Trophoblast cell (in vitro differentiated cells and primary cell): ENCODE measurements around the gene TACC2.

Experiments used
- DNase-seq, 2 donors: peaks; one replicate each; pipeline ENCODE4 v3.0.0-alpha.2; 2016
- H2AFZ ChIP-seq: 2 replicates; pipeline ENCODE4 v1.6.1; 2013; ENCODE audit warnings: low read length, moderate library complexity, mild to moderate bottlenecking; ENCODE audit not compliant: insufficient read depth, poor library complexity
- H2AK5ac ChIP-seq: 2 replicates; pipeline ENCODE4 v1.6.1; 2013; ENCODE audit warnings: mild to moderate bottlenecking, low read length
- H2BK120ac ChIP-seq: 2 replicates; pipeline ENCODE4 v1.6.1; 2013; ENCODE audit warnings: low read length, mild to moderate bottlenecking, moderate library complexity; ENCODE audit not compliant: insufficient read depth, poor library complexity
- H2BK12ac ChIP-seq: 2 replicates; pipeline ENCODE4 v1.6.1; 2013; ENCODE audit warnings: mild to moderate bottlenecking, low read length, moderate library complexity
- H2BK5ac ChIP-seq: 2 replicates; pipeline ENCODE4 v1.6.1; 2013; ENCODE audit warnings: low read length, low read depth, moderate library complexity, mild to moderate bottlenecking; ENCODE audit not compliant: poor library complexity
- H3K14ac ChIP-seq: 2 replicates; pipeline ENCODE4 v1.6.1; 2013; ENCODE audit warnings: mild to moderate bottlenecking, low read length
- H3K18ac ChIP-seq: 2 replicates; pipeline ENCODE4 v1.6.1; 2013; ENCODE audit warnings: mild to moderate bottlenecking, low read length
- H3K23ac ChIP-seq: 2 replicates; pipeline ENCODE4 v1.6.1; 2013; ENCODE audit warnings: low read length
- H3K27ac ChIP-seq: 2 replicates; pipeline ENCODE4 v1.5.1; 2013; ENCODE audit warnings: low read depth, mild to moderate bottlenecking, inconsistent platforms, low read length, moderate library complexity
- H3K27me3 ChIP-seq: 2 replicates; pipeline ENCODE4 v1.6.1; 2013; ENCODE audit warnings: inconsistent platforms, mild to moderate bottlenecking, low read length, moderate library complexity; ENCODE audit not compliant: insufficient read depth
- H3K36me3 ChIP-seq, 2 experiments: 1 replicate in 1 of 2; 2 replicates in 1 of 2; pipeline ENCODE4 v1.6.1; 2013; ENCODE audit warnings: low read length in 2 of 2, mild to moderate bottlenecking in 2 of 2, moderate library complexity in 1 of 2; ENCODE audit not compliant: insufficient read depth in 2 of 2, control insufficient read depth in 1 of 2
- H3K4ac ChIP-seq: 2 replicates; pipeline ENCODE4 v1.6.1; 2013; ENCODE audit warnings: low read depth, mild to moderate bottlenecking, low read length, moderate library complexity
- H3K4me1 ChIP-seq, 2 experiments: 1 replicate in 1 of 2; 2 replicates in 1 of 2; pipeline ENCODE4 v1.6.1; 2013; ENCODE audit warnings: low read length in 2 of 2, mild to moderate bottlenecking in 2 of 2, moderate library complexity in 1 of 2; ENCODE audit not compliant: insufficient read depth in 2 of 2, control insufficient read depth in 1 of 2
- H3K4me2 ChIP-seq: 2 replicates; pipeline ENCODE4 v1.6.1; 2013; ENCODE audit warnings: inconsistent platforms, mild to moderate bottlenecking, low read length, moderate library complexity
- H3K4me3 ChIP-seq: 2 replicates; pipeline ENCODE4 v1.5.1; 2013; ENCODE audit warnings: mild to moderate bottlenecking, low read depth, low read length, inconsistent platforms
- H3K79me1 ChIP-seq: one replicate; pipeline ENCODE4 v1.6.1; 2013; ENCODE audit warnings: low read length
- H3K79me2 ChIP-seq: 2 replicates; pipeline ENCODE4 v1.6.1; 2013; ENCODE audit warnings: low read length, mild to moderate bottlenecking; ENCODE audit not compliant: control insufficient read depth, insufficient read depth, poor library complexity
- H3K9ac ChIP-seq: 2 replicates; pipeline ENCODE4 v1.6.1; 2013; ENCODE audit warnings: mild to moderate bottlenecking, low read length
- H3K9me3 ChIP-seq: 2 replicates; pipeline ENCODE4 v1.6.1; 2013; ENCODE audit warnings: low read depth, mild to moderate bottlenecking, control low read depth, inconsistent platforms, low read length; ENCODE audit not compliant: insufficient read depth
- H4K12ac ChIP-seq: 2 replicates; pipeline ENCODE4 v1.6.1; 2013; ENCODE audit warnings: low read depth, mild to moderate bottlenecking, low read length, moderate library complexity
- H4K8ac ChIP-seq: 2 replicates; pipeline ENCODE4 v1.6.1; 2013; ENCODE audit warnings: low read depth, mild to moderate bottlenecking, low read length, moderate library complexity
- H4K91ac ChIP-seq: one replicate; pipeline ENCODE4 v1.6.1; 2013; ENCODE audit warnings: low read depth, mild to moderate bottlenecking, low read length, moderate library complexity
- WGBS: extraction: QIAGEN DNeasy Blood & Tissue Kit; methylation state at CpG from one replicate; pipeline ENCODE4 v1.1.7; 2013; ENCODE audit warnings: missing lambda C conversion rate; ENCODE audit not compliant: insufficient read length, insufficient coverage; ENCODE audit errors: extremely low coverage; 5-methylcytosine and 5-hydroxymethylcytosine counted together

Gene TACC2

DNA sequence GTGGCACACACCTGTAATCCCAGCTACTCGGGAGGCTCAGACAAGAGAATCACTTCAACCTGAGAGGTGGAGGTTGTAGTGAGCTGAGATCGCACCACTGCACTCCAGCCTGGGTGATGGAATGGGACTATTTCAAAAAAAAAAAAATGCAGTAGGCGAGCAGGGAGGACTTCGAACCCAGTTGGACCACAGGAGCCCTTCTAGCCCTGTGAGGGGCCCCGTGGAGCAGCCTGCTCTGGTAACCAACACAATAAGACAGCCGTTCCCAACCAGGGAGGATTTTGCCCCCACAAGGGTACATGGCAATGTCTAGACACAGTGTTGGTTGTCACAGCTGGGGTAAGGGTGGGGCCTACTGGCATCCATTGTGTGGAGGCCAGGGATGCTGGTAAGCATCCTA is 218.2 kb downstream of the TACC2 start:
- Histone ChIP-seq H3K27ac (no peak overlapping the region), H3K4me1 (no peaks in the 10 kb centered on the region), H4K91ac (no peak overlapping the region), H4K12ac (no peak overlapping the region), H3K27me3 (no peaks in the 10 kb centered on the region), H2BK12ac (no peak overlapping the region), H2AK5ac (no peak overlapping the region), H3K36me3 (peaks cover 5 to 9% of the 10 kb centered on the region in 2 experiments), H3K4ac (no peak overlapping the region), H2AFZ (no peak overlapping the region), H3K4me2 (no peak overlapping the region), H3K4me3 (no peak overlapping the region), H3K14ac (no peak overlapping the region), H3K79me1 (no peaks in the 10 kb centered on the region), H2BK5ac (no peak overlapping the region), H4K8ac (no peak overlapping the region), H3K18ac (no peak overlapping the region), H3K9me3 (no peaks in the 10 kb centered on the region), H3K79me2 (no peaks in the 10 kb centered on the region), H2BK120ac (no peak overlapping the region), H3K9ac (no peak overlapping the region), H3K23ac (no peak overlapping the region)
- DNase-seq, result no peak
- no CpG with 5 or more reads among the region's 6 CpGs for WGBS

- H3K4ac ChIP-seq, result no peak overlapping the region
- no peak overlapping the region for H2BK12ac ChIP-seq
- no peaks in the 10 kb centered on the region for H3K4me1 ChIP-seq
- no peak overlapping the region for H3K14ac ChIP-seq
- no peak overlapping the region for H3K18ac ChIP-seq
- H3K9me3 ChIP-seq, result no peaks in the 10 kb centered on the region
- no peak overlapping the region for H3K27ac ChIP-seq
- no peak overlapping the region for H4K8ac ChIP-seq
- no peak for DNase-seq
- peaks cover 5 to 9% of the 10 kb centered on the region in 2 experiments for H3K36me3 ChIP-seq
- H3K27me3 ChIP-seq, result no peaks in the 10 kb centered on the region
- WGBS, result no CpG with 5 or more reads among the region's 8 CpGs
- H3K79me1 ChIP-seq, result no peaks in the 10 kb centered on the region
- H3K4me3 ChIP-seq, result no peak overlapping the region
- H2AK5ac ChIP-seq, result no peak overlapping the region
- H4K91ac ChIP-seq, result no peak overlapping the region
- H3K23ac ChIP-seq, result no peak overlapping the region
- H2BK120ac ChIP-seq, result no peak overlapping the region
- no peaks in the 10 kb centered on the region for H3K79me2 ChIP-seq
- H3K4me2 ChIP-seq, result no peak overlapping the region
- H3K9ac ChIP-seq, result no peak overlapping the region
- H4K12ac ChIP-seq, result no peak overlapping the region
- no peak overlapping the region for H2BK5ac ChIP-seq
- no peak overlapping the region for H2AFZ ChIP-seq
Measured at GRCh38 chr10:122207596-122207995, 218.6 kb downstream of the TACC2 start.

- DNase-seq, result no peak
- no peaks in the 10 kb centered on the region for H3K4me1 ChIP-seq
- H3K9me3 ChIP-seq, result no peaks in the 10 kb centered on the region
- no peaks in the 10 kb centered on the region for H3K79me2 ChIP-seq
- no peak overlapping the region for H3K4me3 ChIP-seq
- no peak overlapping the region for H2BK120ac ChIP-seq
- H4K8ac ChIP-seq, result no peak overlapping the region
- no peak overlapping the region for H2BK5ac ChIP-seq
- no peak overlapping the region for H2AK5ac ChIP-seq
- H3K18ac ChIP-seq, result no peak overlapping the region
- H3K9ac ChIP-seq, result no peak overlapping the region
- H3K14ac ChIP-seq, result no peak overlapping the region
- no peak overlapping the region for H2BK12ac ChIP-seq
- no peak overlapping the region for H3K23ac ChIP-seq
- no CpG with 5 or more reads among the region's 14 CpGs for WGBS
- peaks cover 5 to 9% of the 10 kb centered on the region in 2 experiments for H3K36me3 ChIP-seq
- no peak overlapping the region for H2AFZ ChIP-seq
- H3K27ac ChIP-seq, result no peak overlapping the region
- no peak overlapping the region for H3K4me2 ChIP-seq
- H4K12ac ChIP-seq, result no peak overlapping the region
- no peak overlapping the region for H3K4ac ChIP-seq
- H3K27me3 ChIP-seq, result no peaks in the 10 kb centered on the region
- H3K79me1 ChIP-seq, result no peaks in the 10 kb centered on the region
- H4K91ac ChIP-seq, result no peak overlapping the region
Measured at GRCh38 chr10:122208571-122209430, 219.8 kb downstream of the TACC2 start.

GRCh38 chr10:122210481-122211265 is 221.7 kb downstream of the TACC2 start:
- no peak overlapping the region for H4K12ac ChIP-seq
- no peak overlapping the region for H2AFZ ChIP-seq
- H2AK5ac ChIP-seq, result no peak overlapping the region
- H2BK5ac ChIP-seq, result no peak overlapping the region
- H2BK12ac ChIP-seq, result no peak overlapping the region
- H3K9me3 ChIP-seq, result no peaks in the 10 kb centered on the region
- H3K18ac ChIP-seq, result no peak overlapping the region
- no peak overlapping the region for H3K14ac ChIP-seq
- H3K4me2 ChIP-seq, result no peak overlapping the region
- H3K36me3 ChIP-seq, result peaks cover 5 to 9% of the 10 kb centered on the region in 2 experiments
- no peak overlapping the region for H3K27ac ChIP-seq
- no CpG with 5 or more reads among the region's 30 CpGs for WGBS
- H3K27me3 ChIP-seq, result no peaks in the 10 kb centered on the region
- no peaks in the 10 kb centered on the region for H3K4me1 ChIP-seq
- H4K8ac ChIP-seq, result no peak overlapping the region
- no peak overlapping the region for H4K91ac ChIP-seq
- no peak overlapping the region for H3K9ac ChIP-seq
- no peak overlapping the region for H3K4me3 ChIP-seq
- H3K4ac ChIP-seq, result no peak overlapping the region
- no peaks in the 10 kb centered on the region for H3K79me1 ChIP-seq
- DNase-seq, result no peak
- no peak overlapping the region for H2BK120ac ChIP-seq
- no peaks in the 10 kb centered on the region for H3K79me2 ChIP-seq
- H3K23ac ChIP-seq, result no peak overlapping the region
